Ecto neural progenitor cell (in vitro differentiated cells): ENCODE results near the gene PRKAR2A.
"Not testable (repeated sequence)": the region's sequence is repeated elsewhere in the genome, so short reads cannot be mapped to it uniquely, and the experiment has no call there.

Experiments
- DNase-seq: peaks from one replicate; pipeline ENCODE4 v3.0.0-alpha.2; 2018; ENCODE audit warnings: low spot score

Gene PRKAR2A

DNA sequence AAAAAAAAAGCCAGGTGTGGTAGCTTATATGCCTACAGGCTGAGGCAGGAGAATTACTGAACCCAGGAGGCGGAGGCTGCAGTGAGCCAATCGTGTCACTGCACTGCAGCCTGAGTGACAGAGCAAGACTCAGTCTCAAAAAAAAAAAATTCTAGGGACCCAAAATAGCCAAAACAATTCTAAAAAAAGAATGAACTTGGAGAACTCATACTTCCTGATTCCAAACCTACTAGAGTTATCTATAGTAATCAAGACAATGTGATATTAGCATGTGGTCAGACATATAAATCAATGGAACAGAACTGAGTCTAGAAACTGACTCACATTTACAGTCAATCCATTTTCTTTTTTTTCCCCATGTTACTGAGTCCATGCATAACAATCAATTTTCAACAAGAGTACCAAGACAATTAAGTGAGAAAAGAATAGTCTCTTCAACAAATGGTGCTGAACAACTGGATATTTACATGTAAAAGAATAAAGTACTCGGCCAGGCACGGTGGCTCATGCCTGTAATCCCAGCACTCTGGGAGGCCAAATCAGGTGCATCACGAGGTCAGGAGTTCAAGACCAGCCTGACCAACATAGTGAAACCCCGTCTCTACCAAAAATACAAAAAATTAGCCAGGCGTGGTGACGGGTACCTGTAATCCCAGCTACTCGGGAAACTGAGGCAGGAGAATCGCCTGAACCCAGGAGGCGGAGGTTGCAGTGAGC is 11.9 kb downstream of the PRKAR2A start:
- DNase-seq = no peak

DNA sequence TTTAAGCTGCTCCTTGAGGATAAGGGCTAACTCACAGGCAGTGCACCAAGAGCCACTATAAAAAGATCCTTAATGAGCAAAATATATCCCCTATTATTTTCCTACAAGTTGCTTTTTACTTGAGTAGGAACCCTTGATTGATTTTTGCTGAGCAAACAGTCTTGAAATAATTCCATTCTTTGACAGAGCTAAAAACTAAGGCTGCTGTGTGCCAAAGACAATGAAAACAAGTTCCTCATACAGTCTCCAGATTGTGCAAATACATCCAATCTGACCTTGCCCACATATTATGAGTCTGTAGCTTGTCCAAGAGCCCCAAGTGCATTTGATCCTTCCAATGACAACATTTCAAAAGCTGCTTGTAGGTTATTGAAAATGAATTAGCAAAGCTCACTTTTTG is 15.0 kb downstream of the PRKAR2A start:
- no peak for DNase-seq

DNA sequence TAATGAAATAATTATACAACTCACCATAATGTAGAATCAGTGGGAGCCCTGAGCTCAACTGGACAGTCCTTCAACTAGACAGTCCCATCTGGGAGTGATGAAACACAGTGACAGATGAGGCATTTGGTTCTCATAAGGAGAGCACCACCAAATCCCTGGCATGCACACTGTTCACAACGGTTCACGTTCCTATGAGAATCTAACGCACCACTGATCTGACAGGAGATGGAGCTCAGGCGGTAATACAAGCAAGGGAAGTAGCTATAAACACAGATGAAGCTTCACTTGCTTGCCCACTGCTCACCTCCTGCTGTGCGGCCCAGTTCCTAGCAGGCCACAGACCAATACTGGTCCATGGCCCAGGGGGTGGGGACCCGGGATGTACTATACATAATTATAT is 17.0 kb downstream of the PRKAR2A start:
- DNase-seq = no peak

DNA sequence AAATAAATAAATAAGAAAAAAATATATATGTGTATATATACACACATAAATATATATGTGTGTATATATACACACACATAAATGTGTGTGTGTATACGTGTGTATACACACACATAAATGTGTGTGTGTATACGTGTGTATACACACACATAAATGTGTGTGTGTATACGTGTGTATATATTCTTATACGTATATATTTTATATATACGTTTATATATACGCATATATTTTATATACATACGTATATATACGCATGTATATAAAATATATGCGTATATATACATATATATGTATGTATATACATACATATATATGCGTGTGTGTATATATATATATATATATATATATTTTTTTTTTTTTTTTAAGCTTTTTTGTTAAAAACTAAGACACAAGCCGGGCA is 18.1 kb downstream of the PRKAR2A start:
- not testable (repeated sequence) for DNase-seq

DNA sequence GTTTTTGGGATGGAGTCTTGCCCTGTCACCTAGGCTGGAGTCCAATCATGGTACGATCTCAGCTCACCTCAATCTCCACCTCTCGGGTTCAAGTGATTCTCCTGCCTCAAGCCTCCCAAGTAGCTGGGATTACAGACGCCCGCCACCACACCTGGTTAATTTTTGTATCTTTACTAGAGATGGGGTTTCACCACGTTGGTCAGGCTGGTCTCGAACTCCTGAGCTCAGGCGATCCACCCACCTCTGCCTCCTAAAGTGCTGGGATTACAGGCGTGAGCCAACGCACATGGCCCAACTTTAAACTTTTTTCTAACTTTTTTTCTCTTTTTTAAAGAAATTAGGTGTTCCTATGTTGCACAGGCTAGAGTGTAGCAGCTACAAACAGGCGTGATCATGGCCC is 19.8 kb downstream of the PRKAR2A start:
- DNase-seq = not testable (repeated sequence)

DNA sequence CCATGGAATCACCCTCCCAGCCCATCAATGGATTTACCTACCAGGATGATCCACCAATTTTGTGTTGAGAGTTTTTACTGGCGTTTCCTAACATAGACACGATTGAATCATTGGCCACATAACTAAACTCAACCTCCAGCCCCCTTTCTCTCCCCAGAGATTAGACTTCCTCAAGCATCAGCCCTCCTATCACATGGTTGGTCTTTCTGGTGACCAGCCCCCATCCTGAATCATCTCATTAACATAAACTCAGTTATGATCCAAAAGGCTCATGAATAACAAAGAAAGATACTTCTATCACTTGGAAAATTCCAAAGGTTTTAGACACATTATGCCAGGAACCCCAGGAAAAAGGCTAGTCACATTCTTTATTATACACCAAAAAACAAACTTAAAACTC is 21.2 kb downstream of the PRKAR2A start:
- DNase-seq = no peak

DNA sequence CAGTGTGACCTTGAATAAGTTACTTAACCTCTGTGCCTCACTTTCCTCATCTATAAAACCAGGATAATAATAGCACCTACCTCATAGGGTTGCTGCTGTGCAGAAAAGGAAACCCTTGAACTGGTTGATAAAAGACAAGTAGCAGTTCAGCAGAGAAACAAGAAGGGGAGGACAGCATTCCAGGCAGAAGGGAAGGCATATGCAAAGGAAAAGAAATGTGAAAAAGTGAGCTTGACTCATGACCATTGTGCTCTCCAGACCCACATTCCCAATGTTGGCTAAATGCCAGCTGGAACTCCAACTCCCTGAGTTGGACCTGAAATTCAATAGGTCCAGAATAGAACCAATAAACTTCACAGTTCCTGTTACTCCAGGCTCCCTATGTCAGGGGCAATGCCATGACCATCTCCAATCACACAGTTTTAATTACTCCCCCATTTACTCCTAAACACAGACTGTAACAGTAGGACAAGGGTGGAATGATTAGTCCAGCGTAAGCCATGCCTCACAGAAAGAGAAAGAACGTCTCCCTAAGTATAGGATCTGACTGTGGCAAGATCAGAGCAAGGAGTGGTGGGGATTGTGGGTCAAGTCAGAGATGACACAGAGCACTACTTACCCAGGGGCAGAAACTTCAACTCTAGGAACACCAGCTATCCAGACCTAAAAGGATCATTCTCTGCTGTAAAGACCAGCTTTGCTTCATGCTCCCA is 26.9 kb downstream of the PRKAR2A start:
- DNase-seq = no peak

DNA sequence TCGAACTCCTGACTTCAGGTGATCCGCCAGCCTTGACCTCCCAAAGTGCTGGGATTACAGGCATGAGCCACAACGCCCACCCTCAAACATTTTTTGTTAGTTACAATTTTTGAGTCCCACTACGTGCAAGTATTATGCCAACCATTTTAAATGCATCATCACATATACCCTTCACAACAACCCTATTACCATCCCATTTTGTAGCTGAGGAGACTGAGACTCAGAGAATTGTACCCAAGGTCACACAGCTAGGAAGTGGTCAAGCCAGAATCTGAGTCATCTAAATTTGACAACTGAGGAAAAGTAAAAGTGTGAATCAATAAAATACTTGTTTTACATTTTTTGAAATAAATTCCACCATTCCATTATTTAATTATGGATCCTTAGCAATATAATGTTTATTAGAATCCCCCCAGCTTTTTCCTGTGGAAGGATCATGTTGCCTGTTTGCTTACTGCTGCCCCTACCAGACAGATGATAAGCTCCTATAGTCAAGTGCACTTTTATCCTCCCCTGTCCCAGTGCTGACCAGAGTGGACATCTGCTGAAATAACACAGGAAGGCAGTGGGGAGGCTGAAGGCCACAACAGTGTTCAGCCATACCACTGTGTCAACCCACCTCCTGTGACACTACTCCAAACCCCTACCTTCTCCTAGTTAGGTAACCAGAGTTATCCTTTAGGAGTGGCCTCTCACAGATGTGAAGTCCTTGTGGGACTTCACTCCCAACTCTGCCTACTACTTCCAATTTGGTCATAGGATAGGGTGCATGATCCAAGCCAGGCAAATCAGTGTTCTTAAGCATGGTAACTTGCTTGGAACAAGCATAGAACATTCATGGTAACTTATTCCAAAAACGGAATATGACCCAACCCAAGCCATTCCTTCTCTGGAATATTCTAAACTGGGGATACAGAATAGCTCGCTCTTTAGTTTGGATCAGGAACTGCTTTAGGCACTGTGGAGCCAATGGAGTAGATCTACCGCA is 28.1 kb downstream of the PRKAR2A start:
- DNase-seq = no peak

DNA sequence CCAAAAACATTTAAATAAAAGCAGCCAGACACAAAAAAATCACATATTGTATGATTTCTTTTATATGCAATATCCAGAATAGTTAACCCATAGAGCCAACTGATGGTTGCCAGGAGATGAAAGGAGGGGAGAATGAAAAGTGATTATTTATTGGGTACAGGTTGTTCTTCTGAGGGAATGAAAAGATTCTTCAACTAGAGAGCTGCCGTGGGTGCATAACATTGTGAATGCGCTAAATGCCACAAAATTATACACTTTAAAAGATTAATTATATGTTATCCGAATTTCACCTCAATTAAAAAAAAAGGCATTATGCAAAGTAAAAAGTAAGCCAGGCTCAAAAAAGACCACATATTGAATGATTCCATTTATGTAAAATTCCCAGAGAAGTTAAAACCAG is 36.1 kb downstream of the PRKAR2A start:
- DNase-seq = no peak

DNA sequence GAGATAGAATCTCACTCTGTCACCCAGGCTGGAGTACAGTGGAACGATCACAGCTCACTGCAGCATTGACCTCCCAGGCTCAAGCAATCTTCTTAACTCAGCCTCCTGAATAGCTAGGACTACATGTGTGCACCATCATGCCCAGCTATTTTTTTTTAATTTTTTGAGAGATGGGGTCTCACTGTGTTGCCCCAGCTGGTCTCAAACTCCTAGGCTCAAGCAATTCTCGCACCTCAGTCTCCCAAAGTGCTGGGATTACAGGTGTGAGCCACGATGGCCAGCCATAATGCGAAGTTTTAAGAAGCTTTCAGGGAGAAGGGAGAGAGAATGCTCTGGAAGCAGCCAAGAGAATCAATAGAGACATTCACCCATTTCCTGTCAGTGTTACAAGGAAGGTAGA is 42.7 kb downstream of the PRKAR2A start:
- DNase-seq = no peak

DNA sequence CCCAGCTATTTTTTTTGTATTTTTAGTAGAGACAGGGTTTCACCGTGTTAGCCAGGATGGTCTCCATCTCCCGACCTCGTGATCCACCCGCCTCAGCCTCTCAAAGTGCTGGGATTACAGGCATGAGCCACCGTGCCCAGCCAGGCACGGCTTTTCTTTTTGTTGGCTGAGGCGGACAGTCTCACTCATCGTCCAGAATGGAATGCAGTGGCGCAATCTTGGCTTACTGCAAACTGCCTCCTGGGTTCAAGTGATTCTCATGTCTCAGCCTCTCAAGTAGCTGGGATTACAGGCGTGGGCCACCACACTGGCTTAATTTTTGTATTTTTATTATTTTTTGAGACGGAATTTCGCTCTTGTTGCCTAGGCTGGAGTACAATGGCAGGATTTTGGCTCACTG is 46.8 kb downstream of the PRKAR2A start:
- DNase-seq = not testable (repeated sequence)

DNA sequence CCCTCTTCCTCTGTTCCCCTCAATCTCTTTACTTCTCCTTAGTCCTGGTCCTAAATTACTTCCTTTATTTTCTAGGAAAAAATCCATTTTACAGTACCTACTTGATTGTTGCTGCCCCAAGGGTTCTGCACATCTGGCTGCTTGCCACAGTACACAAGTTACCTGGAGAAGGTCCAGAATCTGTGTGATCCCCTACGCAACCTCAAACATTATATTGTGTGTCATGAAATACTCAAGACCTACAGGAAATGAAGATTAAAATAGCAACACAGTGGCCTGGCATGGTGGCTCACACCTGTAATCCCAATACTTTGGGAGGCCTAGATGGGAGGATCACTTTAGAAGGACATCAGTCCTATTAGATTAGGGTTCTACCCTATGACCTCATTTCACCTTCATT is 48.7 kb downstream of the PRKAR2A start:
- no peak for DNase-seq

DNA sequence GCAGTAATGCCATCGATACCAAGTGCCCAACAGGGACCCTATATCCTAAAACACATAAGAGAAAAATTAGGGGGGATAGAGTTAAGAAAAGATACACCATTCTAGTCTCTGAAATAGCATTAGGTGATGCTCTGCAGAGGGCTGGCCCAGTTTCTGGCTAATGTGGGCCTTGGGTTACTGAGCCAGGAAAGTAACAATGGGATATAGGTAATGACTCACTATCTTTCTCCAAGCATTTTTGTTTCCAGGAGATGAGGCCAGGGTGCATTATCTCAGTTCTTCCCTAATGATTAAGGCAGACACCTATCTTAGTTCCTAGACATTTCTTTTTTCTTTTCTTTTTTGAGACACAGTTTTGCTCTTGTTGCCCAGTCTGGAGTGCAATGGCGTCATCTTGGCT is 50.0 kb downstream of the PRKAR2A start:
- DNase-seq = no peak

DNA sequence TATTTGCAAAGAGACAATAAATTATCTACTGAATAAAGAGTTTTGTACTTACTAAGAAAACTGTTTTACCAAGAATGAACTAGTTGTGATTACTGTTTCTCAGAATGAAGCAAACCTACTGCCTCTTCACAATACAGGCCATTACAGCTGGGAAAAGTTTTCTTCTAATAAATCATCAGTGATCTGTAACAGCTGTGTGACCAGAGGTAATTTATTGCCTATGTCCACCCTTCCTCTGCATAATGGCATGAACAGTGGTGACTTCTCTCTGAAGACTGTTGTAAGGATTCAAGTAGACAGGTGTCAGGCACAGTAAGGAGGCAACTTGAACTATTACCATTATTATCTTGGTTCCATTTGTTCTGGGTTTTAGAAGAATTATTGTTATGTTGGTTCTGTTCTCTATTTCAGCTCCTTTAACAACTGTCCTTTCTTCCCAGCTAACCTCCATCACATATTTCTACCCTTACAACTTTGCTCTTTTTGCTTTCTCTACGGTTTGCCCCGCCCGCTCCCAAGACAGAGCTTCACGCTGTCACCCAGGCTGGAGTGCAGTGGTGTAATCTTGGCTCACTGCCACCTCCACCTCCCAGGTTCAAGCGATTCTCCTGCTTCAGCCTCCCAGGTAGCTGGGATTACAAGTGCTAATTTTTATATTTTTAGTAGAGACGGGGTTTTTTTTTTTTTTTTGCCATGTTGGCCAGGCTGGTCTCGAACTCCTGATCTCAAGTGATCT is 51.5 kb downstream of the PRKAR2A start:
- no peak for DNase-seq

DNA sequence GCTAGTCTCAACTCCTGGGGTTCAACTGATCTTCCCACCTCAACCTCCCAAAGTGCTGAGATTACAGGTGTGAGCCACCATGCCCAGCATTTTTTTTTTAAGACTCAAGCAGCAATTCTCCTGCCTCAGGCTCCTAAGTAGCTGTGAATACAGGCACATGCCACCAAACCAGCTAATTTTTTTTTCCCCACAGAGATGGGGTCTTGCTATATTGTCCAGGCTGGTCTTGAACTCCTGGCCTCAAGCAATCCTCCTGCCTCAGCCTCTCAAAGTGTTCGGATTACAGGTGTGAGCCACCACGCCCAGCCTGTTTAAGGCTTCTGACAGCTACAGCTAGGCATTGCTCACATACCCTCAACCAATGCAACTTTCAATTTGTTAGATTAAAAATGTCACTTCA is 54.2 kb downstream of the PRKAR2A start:
- not testable (repeated sequence) for DNase-seq

DNA sequence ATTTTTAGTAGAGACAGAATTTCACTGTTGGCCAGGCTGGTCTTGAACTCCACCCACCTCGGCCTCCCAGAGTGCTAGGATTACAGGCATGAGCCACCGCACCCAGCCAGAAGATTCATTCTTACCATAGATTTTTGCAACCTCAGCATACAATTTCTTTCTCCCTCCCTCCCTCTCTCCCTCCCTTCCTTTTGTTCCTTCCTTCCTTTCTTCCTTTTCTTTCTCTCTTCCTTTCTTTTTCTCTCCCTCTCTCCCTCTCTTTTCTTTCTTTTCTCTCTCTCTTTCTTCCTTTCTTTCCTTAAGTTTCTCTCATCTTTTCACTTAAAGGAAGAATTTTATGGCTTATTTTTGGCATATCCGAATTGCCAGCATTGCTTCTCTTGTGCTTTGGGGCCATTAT is 58.0 kb downstream of the PRKAR2A start:
- no peak for DNase-seq

DNA sequence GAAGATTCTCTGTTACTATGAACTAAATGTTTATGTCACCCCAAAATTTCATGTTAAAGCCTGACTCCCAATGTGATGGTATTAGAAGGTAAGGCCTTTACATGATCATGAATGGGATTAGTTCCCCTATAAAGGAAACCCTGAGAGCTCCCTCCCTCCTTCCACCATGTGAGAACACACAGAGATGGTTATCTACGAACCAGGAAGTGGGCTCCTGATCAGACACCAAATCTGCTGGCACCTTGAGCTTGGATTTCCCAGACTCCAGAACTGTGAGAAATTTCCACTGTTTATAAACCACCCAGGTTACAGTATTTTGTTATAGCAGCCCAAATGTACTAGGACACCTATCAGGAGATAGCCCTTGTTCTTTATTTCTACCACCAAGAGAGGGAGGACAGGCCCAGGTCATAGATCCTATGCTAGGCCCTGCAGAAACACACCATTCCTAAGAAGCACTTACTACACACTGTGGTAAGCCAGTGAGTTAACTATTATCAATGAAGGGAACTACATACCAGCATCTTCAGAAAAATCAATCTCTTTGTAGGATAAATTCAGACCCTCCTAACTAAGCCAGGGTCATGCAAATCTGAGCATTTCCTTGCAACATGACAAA is 59.0 kb downstream of the PRKAR2A start:
- no peak for DNase-seq

DNA sequence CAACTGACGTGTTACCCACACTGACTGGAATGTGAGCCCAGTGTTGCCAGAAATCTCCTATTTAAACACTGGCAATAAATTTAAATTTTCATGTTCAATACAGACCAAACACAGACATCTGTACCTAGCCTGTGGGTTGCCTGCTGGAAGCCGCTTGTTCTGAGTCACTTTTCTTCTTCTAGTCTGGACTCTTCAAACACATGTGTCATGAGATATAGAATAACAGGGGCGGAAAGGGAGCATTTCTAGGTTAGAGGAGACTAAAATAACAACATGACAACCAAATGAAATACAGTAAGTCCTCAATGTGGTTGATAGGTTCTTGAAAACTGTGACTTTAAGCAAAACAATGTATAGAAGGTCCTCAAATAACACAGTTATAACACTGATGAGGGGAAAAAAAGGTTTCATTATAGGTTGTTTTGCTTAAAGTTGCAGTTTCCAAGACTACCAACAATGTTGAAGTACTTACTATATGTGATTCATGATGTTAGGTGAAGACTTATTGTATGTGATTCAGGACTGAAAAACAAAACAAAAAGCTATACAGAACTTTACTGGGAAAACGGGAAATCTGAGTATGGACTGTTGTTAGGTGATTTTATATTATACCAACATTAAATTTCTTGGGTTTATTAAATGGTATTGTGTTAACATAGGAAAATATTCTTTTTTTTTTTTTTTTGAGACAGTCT is 63.1 kb downstream of the PRKAR2A start:
- DNase-seq = no peak

DNA sequence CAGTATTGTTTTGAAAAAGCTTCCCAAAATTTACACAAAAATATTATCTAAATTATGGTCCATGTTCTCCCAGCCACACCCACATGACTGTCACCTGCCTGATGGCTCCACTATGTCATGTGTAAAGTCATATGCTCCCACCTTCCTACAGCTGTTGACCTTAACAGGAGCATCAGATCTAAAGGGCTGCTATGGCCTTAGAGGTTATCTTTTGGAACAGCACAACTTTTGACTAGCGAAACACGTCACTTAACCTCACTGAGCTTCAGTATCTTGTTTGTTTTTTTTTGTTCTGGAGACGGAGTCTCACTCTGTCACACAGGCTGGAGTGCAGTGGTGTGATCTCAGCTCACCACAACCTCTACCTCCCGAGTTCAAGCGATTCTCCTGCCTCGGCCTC is 64.4 kb downstream of the PRKAR2A start:
- no peak for DNase-seq

DNA sequence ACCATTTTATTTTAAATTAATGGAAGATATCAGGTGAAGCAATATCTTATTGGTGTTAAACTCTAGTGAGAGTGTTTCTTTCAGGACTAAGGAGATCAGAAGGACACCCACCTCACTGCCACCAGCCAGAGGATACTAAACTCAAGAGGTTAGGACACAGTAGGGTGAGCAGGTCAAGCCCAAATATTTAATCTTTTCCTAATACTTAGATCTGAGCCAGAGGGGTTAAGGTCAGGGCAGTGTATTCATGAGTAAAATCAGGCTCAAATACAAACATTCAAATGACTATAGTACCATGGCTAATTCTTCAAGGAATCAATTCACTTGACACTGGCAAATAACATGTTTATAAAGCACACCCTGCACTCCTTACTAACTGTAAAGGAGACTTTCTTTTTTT is 65.6 kb downstream of the PRKAR2A start:
- no peak for DNase-seq

DNA sequence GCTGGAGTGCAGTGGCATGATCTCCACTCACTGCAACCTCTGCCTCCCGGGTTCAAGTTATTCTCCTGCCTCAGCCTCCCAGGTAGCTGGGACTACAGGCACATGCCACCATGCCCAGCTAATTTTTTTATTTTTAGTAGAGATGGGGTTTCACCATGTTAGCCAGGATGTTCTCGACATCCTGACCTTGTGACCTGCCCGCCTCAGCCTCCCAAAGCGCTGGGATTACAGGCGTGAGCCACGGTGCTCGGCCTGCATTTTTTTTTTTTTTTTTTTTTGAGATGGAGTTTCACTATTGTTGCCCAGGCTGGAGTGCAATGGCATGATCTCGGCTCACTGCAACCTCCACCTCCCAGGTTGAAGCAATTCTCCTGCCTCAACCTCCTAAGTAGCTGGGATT is 69.1 kb downstream of the PRKAR2A start:
- DNase-seq = not testable (repeated sequence)
